GM18505 (cell line): ENCODE measurements around the gene FAF1.

Experiments
- ATAC-seq: cut with Tn5 transposase; IDR thresholded peaks from one replicate; pipeline ENCODE4 v1.9.1; 2021; ENCODE audit not compliant: unreplicated experiment
- POLR2A ChIP-seq: IDR thresholded peaks from 4 replicates; pipeline ENCODE4 v1.6.1; 2011; ENCODE audit warnings: borderline replicate concordance; ENCODE audit not compliant: insufficient read depth, insufficient read length; ENCODE audit errors: extremely low read depth

FAF1 gene

DNA sequence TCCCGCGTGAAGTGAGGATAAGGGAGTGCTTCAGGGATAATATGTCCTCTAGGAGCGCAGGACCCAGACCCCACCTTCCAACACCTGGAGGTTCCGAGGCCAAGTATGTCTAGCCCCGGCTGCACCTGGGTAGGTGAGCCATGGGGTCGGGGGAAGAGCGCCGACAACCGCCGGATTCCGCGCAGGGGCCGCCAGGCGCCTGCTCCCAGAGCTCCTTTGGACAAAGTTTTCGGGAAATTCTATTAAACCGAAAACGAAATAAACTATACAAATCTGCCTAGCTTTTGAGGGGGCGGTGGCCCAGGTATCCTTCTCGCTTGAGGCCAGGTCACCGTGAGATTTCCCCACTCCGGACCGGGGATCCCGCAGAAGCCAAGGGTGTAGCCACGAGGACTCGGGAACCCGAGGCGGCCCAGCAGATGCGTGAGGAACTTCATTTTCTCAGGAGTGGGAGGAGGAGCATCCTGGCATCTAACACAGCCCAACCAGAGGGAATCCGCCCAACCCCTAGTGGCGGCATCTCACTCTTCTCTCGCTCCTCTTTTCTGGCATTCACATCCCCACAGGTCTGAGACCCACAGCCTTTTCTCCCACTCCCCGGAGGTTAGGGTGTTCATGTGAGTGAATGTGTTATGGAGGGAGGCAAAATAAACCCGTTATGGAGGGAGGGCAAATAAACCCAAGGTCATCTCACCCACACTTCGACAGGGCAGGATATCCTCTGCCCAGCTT, 534.5 kb downstream of the FAF1 start:
- ATAC-seq, result no peak

DNA sequence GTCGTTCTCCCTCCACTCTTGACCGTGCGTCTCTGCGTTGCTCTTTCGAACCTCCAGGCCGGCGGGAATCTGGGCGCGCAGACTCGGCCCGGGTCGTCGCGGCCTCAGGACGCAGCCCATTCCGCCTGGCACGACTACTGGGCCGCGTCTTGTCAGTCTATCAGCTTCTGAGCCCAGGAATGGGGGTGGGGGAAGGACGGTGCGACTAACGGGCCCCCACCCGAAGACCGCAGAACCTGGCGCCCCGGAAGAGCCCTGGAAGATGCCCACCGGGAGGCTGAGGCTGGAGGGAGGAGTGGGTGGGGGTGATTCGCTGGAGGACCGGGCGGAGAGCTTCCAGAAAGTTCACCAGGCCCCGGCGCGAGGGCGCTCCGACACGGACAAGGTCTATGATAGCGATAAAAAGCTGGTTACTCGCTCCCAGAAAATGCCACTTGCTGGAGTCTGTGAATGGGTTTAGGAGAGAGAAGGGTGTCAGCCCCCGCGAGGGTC, 535.1 kb downstream of the FAF1 start:
- no peak for ATAC-seq

More for the DNA sequence above, 534.5 kb downstream of the FAF1 start:
- no peak for TF ChIP-seq POLR2A

DNA sequence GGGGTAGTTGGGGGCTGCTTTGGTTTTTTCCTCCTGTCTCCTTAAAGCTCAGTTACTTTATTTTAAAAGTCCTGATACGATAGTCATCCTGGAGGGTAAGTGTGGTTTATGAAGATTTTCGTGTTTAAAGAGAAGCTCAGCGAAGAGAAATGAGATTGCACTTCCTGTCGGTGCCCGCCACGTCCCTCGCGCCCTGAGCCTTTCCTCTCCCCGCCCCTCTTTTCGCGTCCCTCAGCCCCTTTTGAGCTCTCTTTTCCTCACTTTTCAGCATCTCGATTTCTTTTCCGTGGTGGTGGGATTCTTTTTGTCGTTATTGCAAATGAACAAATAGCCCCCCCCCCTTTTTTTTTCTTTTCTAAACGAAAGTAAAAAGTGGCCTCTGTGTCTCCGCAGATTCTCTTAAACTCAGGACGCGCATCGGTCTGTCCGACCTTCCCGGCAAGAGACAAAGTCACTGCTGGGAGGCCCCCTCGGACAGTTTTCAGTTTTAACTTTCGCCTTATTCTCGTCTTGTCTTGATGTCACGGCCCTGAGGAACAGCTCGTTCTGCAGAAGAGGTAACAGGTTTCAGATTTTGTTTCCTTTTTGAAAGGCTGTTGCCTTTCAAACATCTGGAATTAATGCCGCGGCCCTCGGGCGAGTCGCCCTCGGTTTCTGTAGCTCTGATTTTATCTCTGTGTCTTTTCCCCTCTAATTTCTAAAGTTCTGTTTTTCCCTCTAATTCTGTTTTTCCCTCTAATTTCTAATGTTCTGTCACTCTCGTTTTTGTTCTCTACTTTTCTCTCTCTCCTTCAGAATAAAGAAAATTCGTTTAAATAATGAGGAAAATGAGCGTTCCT, 535.8 kb downstream of the FAF1 start:
- no peak for ATAC-seq
- TF ChIP-seq POLR2A, result no peak

More for the DNA sequence above, 535.1 kb downstream of the FAF1 start:
- TF ChIP-seq POLR2A, result no peak

DNA sequence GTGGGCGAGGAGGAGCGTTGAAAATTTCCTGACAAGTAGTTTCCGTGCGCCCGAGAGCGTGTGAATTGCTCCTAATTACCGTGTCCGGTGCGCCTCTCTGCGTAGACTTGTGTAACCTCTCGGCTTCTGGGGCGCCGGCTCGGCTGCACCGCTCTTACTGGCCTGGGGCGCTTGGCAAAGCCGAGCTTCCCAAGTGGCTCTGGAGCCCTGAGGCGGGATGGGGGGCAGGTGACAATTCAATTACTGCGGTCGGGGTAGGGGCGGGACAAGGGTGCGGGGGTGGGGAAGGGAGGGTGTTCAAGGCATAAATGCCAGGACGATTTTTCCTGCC, 536.4 kb downstream of the FAF1 start:
- no peak for ATAC-seq
- TF ChIP-seq POLR2A, result no peak

DNA sequence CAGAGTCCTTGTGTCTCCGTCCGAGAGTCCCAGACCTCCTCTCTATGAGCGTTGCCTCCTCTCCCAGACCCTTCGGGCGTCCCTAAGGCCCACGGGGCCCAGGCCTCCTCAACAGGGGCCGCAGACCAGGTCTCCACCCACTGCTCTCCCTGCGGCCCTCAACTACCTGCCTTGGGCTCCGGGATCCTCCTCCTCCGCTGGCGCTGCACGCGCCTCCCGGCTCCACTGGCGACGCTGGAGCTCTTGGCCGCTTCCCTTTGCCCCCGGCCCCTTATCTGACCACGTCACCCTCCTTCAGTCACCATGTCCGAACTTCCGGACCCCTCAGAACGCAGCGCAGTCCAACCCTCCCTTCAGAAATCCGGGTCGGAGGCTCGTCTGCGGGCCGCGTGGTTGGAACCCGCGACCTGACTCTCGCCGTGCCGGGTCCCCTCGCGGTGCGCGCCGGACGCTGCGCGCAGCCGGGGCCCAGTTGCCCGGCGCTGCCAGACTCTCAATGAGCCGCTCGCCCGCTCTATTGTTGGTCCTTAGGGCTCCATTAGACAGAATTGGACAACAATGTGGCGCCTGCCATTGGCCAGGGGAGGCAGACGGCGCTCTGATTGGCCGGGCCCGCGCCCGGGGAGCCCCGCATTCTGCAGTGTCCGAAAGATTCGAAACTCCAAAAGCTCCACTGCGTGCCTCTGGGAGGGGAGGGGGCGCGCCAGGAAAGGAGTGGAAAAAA, 537.0 kb downstream of the FAF1 start, which contains the start of gene DMRTA2:
TSS of gene DMRTA2 (minus strand) at position 498 of the 724 bp plus-strand sequence. CDS start 1,907 bp downstream, outside the sequence.
- no peak for ATAC-seq
- TF ChIP-seq POLR2A, result no peak

DNA sequence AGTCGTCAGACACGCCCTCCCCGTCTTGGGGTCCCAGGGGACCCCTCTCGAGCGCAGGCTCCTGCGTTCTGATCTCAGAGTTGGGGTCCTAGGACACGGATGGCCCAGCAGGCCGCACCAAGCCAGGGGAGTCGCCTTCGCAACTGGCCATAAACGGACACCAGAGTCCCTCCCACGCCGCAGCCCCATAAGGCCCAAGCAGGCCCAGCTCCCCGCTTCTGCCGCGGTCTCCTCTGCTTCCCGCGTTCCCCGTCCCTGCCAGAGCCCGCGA, 537.5 kb downstream of the FAF1 start:
- no peak for TF ChIP-seq POLR2A
- ATAC-seq, result no peak

DNA sequence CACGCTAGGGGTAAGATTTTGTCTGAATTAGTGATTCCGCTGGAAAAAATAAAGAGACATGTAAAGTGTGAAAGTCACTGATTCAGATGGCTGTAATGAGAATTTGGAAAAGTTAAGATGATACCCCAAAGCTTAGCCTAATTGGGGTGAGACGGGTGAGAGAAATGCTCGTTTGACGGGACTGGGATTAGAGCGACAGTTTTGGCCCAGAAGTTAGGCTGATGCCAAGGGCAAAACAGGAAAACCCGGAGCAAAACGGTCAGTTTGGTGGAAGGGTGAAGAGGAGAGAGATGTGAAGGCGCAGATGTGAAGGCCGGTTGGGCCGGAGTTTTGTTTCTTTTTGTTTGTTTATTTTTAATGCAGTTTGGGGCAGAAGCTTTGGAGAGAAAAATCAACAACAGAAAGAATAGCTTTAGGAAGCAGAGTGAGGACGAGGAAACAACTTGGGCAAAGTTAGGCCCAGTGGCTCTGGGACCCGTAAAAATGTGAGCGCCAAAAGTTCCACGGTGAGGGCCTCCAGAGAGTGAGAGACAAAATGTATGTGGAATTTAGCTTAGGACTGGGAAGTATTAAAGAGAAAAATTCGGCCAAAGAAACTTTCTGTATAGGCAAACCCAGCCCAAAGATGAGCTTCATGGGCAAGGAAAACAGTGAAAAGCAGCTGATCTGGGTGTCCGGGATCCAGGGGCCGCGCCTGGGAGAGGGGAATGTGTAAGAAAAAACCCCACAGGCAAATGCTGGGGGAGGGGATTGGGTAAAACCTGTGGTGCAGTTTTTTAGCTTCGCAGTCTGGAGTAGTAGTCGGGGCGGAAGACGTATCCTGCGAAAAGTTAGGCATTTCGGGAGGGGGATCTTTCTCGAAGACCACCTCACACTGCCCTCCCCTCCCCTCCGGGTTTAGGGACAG, 538.0 kb downstream of the FAF1 start:
- no peak for TF ChIP-seq POLR2A
- ATAC-seq, result no peak

DNA sequence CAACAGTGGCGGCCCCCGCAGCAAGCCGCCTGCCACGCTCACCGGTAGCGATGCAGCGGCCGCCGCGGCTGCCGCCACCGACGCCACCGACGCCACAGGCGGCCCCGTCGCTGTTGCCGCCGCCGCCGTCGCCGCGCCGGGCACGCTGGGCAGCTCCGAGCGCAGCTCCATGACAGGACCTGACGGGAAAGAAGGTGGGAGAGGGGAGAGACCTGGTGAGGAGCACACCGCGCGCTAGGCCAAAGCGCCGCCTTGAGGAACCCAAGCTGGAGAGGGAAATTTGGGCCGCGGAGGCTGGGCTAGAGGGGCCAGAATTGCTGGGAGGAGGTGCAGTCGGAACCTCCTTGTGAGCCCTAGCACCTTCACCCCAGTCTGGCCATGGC, 538.7 kb downstream of the FAF1 start:
- ATAC-seq, result no peak
- no peak for TF ChIP-seq POLR2A

DNA sequence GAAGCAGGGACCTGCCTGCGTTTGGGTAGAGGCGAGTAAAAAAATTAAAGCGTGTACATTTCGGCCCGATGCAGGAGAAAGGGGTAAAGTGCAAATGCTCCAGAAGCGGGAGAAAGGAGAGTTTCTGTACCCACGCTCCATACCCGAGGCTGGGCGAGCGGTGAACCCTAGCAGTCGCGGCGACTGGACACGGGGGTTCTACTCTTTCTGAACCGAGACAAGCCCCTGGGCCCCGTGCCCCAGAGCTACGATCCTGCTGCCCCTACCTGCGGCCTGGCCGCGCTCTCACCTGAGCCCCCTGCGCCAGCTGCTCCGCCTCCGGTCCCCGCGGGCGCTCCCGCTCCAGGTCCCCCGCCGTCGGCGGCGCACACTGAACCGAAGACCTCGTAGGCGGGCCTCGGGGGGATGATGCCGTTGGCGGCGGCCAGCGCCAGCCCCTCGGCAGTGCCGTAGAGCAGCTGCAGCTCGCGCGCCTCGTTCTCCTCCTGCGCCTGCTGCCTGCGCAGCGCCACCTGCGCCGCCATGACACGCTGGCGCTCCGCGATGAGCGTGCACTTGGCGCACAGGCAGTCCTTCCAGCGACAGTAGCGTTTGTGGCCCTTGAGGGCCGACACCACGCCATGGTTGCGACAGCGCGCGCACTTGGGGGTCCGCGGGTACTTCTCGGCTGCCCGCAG, 539.2 kb downstream of the FAF1 start:
- no peak for ATAC-seq
- no peak for TF ChIP-seq POLR2A

DNA sequence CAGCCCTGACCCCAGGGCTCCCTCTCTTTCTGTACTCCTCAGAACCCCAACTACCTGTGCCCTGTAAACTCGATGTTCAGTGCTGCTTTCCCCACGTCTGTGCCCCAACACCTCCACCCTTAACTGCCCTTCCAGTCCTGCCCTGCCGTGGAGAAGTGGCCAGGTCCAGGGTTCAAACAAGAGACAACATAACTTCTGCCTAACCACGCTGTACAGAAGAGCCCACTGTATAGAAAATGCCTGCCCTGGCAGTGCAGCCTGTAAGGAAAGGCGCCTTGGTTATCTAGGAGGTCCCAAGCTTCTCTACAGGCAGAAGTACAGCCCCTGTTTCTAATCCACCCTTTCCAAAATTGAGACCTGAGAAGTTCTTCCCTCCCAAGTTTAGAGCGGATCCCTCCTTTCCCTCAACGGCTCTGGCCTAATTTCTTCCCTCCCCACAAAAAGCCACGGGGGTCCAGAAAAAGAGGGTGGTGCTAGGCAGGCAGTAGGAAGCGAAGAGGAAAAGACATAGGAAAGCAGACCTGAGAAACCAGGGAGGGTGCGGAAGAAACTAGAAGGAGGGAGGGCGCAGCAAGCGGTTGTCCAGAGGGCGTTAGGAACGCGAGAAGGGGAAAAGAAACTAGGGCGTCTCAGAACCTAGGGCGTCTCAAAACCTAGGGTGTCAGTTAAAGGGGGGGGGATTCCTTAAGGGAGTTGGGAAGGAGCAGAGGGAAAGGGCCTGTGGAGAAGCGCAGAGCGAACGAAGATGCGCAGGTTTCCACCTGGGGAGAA, 540.0 kb downstream of the FAF1 start:
- no peak for TF ChIP-seq POLR2A
- no peak for ATAC-seq

DNA sequence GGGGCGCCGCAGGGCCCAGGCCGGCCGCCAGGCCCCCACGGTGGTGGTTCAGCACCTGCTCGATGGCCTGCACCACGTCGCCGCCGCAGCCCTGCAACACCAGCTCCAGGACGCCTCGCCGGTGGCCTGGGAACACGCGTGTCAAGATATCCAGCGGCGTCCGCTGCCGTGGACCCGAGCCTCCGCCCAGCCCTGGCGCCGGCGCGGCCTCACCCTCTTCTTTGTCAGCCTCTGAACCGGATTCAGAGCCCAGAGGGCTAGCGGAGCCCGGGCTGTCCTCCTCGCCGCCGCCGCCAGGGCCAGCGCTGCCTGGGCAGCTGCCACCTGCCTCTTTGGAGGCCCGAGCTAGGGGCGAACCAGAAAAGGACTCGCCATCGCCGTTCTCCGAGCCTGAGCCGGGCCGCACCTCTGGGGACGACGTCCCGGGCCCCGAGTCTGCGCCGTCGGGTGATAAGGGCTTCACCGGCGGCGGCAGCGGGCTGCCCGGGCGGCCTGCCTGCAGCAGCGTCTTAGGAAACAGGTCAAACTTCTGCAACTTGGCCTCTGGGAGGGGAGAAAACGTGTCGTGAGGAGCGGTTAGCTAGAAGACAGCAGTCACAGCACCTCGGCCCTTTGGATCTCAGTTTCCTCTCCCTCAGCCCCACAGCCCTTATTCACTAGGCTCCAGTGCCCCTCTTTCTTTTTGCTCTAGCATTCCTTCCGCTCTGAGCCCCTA, 540.7 kb downstream of the FAF1 start:
- no peak for TF ChIP-seq POLR2A
- ATAC-seq, result no peak

DNA sequence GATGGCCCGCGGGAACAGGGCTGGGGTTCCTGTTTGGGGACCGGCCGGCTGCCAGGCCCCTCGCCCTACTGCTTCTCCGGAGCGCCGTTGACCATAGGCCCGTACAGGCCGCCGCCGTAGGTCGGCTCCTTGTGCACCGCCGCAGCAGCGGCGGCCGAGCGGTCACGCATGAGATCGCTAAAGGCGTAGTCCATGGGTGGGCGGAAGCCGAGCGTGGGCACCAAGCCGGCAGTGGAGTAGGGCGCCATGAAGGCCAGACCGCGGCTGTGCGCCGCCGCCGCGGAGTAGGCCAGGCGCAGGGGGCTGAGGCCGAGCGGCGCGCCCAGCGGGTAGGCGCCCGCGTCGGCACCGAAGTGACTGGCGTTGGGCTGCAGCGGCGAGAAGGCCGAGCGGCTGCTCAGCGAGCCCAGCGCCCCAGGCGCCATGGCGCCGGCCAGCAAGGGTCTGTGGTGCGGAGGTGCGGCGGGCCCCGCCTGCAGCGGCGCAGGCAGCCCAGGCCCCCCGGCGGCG, 541.4 kb downstream of the FAF1 start:
- TF ChIP-seq POLR2A, result no peak
- no peak for ATAC-seq
